ENCODE results near the gene PI16. TPM values are rescaled to one million over a fixed set of nuclear protein-coding genes. Genes with fewer than 3 reads are reported as not detected.

The PI16 gene
- total RNA-seq, 1 donor from 2014 or later: 4.1 TPM

DNA sequence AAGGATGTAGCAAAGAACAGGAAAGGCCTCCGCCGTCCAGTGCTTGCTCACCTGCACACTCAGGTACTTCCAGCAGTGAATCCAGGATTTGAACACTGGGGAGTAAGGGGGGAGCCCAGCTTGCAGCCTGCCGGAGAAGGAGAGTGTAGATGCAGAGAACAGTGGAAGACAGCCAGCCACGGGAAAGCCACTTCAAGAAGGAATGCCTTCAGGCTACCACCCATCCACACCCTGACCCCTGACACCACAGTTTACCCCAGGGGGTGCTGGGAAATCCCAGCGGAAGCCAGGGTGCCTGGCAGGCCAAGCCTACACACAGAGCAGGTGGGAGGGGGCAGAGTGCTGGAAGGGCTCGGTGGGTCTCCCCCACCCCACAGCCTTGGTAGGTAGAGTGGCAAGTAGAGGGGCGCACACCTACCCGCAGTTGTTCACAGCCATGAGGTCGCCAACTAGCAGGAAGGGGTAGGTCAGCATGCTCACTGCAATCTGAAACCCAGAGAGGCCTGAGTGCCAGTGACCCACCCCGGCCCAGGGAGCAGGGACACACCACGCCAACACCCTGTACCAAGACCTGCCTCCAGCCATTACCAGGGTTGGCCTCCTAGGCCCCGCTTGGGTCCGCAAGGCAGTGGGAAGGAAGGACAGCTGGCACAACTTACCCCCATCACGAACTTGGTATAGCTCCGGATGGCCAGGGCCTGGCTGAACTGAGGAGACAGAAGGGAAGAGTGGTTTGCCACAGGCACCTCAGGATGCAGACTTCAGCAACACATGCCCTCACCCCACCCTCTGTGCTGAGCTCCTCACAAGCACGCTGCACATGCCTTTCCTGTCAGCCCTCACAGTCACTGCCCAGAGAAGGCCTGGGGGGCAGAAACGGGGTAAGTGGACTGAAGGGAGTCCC lies 15.7 kb downstream of the PI16 start:
- intact Hi-C loops (cut with micrococcal nuclease): loop anchor here (10.0 kb wide), 1 partner anchor 75 kb away; no protein-coding TSS in a partner anchor
- no peak for ATAC-seq
- no peak for DNase-seq

DNA sequence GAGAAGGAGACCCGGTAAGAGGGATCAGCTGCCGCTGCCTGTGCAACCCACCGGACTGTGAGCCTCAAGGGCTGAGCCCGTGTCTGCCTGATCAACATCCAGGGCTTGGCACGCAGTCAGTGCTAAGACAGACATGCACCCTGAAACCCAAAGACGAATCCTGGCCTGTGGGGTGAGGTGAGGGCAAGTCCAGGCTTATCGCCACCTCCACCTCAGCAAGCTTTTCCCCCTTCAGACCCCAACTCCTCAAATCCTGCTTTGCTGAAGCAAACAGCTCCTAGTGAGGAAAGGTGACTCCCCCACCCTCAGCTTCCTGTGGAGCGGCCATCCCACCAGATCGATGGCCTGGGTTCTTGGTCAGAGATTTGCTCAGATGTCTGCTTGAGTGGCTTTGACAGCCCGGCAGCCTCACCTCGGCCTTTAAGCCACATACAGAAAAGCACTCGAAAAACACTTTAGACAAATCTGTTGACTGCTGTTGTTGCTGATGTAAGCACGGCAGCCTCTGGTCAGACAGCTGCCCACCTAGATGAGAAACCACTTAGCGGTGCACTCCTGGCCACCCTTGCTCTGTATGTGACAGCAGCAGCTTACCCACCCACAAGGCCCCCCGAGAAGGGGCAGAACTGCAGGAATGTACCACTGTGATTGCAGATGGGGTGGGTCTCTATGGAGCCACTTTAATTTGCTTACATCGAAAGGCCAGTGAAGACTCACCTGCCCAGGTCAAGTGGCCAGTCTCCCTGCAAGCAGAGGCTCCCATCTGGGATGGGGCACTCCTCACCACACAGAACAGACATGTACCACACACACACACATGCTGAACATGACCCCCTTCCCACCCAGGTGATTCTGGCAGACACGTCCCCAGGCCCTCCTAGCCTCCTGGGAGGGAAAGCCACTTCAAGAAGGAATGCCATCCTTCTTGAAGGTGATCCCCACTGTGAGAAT lies 16.6 kb downstream of the PI16 start:
- intact Hi-C loops (cut with micrococcal nuclease): loop anchor here (10.0 kb wide), 1 partner anchor 76 kb away; no protein-coding TSS in a partner anchor
- DNase-seq: peak; percentile 46
- ATAC-seq: no peak

DNA sequence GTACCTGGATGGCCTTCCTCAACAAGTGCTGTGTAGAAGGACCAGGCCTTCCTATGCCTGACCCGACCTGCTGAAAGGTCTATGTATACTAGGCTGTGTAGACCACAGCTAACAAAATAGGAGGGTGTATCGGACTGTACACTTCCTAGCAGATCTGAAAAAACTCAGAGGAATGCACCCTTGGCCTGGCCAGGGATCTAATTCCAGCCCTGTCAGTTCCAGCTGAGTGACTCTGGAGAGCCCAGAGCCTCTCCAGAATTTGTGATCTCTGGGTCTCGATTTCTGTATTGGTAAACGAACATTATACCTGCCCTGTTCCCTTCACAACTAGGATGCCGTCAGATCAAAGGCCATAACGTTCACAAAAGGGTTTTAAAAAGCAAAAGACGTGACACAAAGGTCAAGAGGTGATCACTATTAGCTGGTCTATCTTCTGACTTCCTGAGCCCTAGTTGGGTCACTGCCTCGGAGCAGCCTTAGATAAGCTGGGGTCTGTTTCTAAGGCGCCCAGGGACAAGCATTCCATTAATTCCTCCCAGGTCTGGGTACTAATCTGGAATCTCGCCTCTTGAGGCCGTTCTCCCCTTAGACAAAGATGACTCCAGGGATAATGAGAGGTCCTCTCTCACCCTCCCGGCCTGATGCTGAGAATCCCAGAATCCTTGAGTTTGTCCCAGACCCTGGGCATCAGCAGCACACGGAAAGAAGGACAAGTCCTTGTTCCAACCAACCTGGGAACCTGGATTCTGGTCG lies 17.6 kb downstream of the PI16 start:
- intact Hi-C loops (cut with micrococcal nuclease): loop anchor here (10.0 kb wide), 1 partner anchor 77 kb away; no protein-coding TSS in a partner anchor
- no peak for DNase-seq
- ATAC-seq: no peak

DNA sequence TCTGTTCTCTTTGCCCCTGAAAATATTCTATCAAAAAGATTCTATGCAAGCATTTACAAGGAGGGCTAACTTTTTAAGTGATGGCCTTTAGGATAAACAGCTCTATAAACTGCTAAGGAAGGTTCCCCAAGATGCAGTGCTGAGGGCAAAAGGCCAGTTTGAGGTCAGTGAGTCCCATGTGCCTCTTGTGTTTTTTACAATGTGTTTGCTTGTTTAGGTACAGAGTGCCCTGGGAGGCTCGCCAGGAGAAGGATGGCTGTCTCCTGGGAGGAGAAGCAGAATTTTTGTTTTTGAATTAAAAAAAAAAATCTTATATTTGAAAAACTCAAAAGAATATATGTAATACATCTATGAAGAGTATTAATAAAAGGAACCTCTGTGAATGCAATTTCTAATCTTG lies 18.7 kb downstream of the PI16 start:
- peak; percentile 69 for DNase-seq
- ATAC-seq: peak; percentile 32
- intact Hi-C loops (cut with micrococcal nuclease): loop anchor here (10.0 kb wide), 1 partner anchor 78 kb away; no protein-coding TSS in a partner anchor

DNA sequence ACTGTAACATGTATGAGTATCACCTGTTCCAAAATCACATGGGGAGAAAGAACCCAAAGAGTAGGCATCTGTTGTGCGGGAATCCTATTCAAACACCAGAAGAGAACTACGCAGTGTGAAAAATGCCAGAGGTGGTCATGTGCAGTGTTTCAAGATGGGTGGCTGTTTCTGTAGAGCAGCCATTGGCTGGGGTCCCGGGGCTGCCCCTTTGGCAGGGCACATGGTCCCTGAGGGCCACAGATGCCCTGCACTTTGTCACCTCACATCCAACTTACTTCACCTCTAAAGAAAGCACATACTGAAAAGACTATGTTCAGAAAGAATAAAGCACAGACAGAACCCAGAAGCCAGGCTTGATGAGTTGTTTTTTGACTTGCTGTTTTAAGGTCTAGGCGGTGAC lies 19.1 kb downstream of the PI16 start:
- DNase-seq: peak; percentile 87
- intact Hi-C loops (cut with micrococcal nuclease): loop anchor here (10.0 kb wide), 1 partner anchor 79 kb away; no protein-coding TSS in a partner anchor
- ATAC-seq: peak; percentile 71

DNA sequence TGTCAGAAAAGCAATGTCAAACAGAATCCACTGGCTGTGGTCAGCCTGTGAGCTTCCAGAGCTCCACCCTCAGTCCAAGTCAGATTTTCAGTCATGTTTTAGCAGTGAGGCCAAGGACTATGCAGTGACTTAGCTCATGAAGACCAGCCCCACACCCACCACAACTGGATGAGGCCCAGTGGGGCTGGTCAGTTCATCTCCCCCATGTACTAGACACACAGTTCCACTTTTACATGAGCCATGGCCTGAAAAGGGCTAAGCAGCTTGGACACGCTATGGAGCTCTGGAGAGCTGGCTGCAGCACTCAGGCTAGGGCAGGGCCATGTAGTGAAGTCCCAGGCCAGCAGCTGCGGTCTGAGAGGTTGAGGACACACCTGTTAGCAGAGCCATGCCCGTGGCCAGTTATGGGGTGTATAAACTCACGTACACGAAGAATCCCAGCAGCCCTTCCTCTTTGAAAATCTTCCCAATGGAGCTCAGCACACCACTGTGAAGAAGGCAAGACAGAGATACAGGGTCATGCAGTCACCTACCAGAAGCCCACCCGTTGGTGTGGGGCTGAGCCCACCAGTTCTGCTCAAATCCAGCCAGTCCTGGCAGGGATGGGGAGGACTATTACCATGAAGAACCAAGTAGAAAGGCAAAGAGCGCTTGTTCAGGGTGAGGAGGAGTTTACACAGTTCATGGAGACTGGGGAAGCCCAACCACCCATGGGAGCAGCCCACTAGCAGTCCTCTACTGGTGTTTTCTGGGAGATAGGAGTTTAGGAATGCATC lies 20.9 kb downstream of the PI16 start:
- DNase-seq (no peak), ATAC-seq (no peak)
- intact Hi-C loops (cut with micrococcal nuclease): loop anchor here (10.0 kb wide), 1 partner anchor 81 kb away; no protein-coding TSS in a partner anchor

DNA sequence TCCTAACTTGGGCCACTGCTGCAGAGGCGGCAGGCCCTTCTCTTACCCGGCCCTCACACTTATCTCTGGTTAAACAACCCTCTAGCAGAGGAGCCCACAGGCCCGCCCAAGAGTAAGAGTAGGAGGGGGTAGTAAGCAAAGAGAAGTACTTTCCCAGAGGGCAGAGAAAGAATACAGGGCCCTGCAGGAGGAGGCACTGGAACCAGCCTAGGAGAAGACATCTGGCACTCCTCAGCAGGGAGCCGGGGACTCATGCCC lies 21.4 kb downstream of the PI16 start:
- intact Hi-C loops (cut with micrococcal nuclease): loop anchor here (10.0 kb wide), 1 partner anchor 81 kb away; no protein-coding TSS in a partner anchor
- DNase-seq (no peak), ATAC-seq (no peak)

DNA sequence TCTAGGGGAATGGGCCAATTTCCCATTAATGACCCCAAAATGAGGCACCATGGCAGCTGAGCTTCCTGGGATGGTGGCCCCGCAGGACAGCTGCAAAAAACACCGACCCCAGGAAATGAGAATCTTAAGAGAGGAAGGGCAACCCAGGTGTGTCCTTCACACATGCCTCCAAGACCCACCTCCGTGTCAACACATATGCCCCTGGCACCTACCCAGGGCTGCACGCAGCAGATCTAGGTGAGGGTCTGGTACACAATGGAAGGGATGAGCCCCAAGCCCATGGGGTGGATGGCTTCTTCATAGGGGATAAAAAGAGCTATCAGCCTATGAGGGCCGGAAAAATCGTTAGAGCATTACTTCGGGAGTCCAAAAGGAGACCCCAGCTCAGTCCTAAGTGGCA lies 22.0 kb downstream of the PI16 start:
- intact Hi-C loops (cut with micrococcal nuclease): loop anchor here (10.0 kb wide), 1 partner anchor 82 kb away; no protein-coding TSS in a partner anchor
- no peak for ATAC-seq
- DNase-seq: no peak

DNA sequence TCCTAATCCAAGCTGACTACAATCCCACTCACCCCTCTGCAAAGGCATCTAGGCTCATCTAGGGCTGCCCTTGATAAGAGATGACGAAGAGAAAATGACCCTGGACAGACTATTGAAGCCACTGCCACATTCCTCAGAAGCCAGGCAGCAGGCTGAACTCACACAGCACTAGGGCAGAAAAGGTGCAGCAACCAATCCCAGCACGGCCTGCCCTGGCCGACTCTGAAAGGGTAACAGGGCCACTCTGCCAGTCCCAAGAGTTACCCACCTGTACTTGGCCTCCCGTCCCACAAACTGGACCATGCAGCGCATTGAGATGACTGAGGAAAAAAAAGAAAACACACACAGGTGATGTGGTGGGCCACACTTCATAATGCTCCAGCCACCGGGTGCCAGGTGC lies 22.4 kb downstream of the PI16 start:
- intact Hi-C loops (cut with micrococcal nuclease): loop anchor here (10.0 kb wide), 1 partner anchor 82 kb away; no protein-coding TSS in a partner anchor
- no peak for DNase-seq
- no peak for ATAC-seq

DNA sequence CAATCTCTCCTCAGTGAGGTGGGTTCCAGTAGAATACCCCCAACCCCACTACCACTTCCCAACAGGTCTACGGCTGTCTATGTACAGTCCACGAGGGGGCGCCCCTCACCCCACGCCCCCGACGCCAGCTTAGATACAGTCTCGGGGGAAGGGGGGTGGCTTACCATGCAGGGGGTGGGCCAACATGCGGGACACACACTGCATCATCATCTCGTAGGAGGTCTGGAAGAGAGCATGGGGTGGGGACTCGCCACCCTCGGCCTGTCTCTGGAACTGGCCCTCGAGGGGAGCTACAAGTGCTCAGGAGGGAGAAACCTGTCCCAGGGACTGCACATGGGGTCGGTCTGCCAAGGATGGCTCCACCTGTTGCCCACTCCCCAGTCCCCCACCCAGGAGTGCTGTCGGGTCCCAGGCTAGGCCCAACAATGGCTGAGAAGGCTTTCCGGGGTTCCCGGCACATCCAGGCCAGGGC lies 23.0 kb downstream of the PI16 start:
- DNase-seq: no peak
- intact Hi-C loops (cut with micrococcal nuclease): loop anchor here (10.0 kb wide), 1 partner anchor 83 kb away; no protein-coding TSS in a partner anchor
- no peak for ATAC-seq

DNA sequence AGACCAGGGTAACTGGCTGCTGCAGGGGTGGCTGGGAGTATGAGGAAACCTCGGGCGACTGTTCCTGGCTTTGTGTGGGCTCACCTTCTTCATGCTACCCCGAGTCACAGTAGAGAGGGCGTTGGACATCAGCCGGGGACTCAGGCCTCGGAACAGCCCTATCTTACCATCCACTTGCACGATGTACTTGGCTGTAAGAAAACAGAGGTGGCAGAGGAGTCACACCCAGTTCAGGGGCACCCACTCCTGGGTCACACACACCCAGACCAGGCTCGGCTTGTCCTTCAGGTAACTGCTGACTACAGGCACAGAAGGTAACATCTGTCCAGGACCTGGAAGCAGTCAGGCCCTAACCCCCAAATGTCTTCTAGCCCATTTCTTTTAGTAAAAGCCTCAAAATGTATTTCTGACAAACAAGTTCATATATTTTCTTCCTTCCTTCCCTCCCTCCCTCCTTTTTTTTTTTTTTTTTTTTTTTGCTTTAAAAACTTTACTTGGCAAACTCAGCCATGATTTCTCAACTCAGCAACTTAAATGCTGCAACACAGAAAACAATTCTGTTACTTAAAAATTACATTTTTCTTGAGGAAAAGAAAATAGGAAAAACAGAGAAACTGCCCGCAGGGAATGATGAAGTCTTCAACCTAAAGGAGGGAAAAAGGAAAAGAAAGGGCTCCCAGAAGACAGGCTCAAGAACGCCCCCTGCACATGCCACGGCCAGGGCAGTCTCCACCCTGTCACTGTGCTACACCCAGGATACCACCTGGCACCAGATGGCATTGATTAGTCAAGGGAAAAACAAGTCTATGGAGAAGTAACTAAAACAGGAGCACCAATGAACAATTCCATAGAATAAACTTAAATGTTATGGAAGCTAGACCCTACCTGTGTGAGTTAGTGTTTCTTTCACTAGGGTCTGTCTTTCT lies 24.1 kb downstream of the PI16 start:
- DNase-seq (no peak), ATAC-seq (peak; percentile 10)

DNA sequence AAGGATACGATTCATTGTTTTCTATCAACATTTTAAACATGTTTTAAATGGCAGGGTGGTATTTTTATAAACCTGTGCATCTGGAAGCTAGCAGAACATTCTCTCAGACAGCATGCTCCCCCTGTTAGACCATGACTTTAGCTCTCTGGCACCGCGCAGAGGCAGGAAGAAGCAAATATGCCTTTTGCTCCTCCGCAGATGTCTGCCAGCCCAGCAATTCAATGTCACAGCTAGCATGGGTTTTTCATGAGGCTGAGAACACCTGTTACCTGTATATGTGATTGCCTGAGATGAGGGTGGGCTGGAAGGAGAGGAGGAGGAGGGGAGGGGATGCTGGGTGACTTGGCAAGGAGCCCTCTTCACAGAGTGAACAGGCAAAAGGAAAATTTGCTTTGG lies 24.8 kb downstream of the PI16 start:
- ATAC-seq (peak; percentile 75), DNase-seq (peak; percentile 68)
- intact Hi-C loops (cut with micrococcal nuclease): loop anchor here (10.0 kb wide), 1 partner anchor 85 kb away; no protein-coding TSS in a partner anchor

More for the DNA sequence above, 24.1 kb downstream of the PI16 start:
- intact Hi-C loops (cut with micrococcal nuclease): loop anchor here (10.0 kb wide), 1 partner anchor 84 kb away; no protein-coding TSS in a partner anchor

DNA sequence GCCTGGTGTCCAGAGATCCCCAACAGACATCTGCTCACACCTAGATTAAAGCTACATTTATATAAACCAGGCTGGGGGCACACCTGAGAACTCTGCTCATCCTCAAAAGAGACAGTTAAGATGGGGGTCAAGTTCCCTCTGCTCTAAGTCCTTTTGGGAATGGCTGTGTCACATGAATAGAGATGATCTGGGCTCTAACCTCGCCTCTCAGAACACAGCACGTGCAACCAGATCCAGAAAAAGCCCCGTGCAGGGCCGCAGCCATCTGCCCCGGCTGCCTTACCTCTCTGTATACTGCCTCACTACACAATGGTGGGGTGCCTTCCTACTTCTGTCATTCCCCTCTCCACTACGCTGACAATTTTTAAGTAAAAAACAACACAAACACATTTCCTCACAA lies 25.6 kb downstream of the PI16 start:
- ATAC-seq (peak; percentile 11), DNase-seq (no peak)
- intact Hi-C loops (cut with micrococcal nuclease): no loop called here

DNA sequence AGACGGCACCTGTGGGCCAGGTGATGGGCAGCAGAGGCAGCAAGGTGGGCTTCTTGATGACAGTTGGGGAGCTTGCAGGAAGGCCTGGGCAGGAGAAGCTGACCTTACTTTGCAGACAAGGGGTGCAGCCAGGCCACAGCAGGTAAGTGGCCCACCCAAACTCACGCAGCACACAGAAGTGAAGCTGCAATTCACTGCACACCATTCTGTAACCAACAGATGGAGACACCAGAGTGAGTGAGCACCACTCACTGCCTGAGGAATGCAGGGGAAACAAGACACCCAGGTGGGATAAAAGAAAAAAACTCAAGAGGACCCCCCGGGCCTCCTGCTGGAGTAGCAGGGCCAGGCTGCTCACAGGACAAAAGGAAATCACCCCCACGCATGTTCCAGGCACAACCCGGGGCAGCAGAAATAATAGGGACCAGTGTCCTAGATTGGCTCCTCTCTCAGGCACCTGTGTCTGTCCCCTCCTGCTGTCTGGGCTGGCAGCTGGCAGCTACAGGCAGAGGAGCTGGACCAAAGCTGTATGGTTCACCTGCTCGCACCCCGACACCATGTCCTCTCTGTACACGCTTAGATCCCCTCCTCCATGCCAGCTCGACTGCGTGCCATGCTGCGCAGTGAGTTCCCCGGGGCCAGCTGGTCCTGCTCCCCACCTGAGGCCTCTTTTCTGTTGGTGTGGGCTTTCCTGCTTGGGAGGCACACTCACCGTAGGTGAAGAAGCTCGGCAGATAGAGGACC lies 26.5 kb downstream of the PI16 start:
- intact Hi-C loops (cut with micrococcal nuclease): no loop called here
- DNase-seq: no peak
- ATAC-seq: no peak

DNA sequence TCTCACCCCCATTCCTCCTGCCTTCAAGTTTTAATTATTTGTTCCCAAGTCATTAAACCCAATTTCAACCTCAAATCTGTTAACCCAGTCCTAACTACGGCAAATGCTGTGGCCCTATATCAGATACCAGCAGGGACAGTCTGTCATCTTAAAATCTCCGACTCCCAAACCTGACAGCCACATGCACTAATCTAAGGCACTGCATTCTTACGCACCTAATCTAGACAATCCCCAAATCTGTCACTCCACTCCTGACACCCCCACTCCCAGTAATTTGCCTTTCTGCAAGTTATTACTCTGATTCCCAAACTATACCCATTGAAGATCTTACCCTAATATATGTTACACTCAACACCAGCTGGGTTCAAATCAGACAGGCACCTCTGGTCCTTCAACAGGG lies 29.0 kb downstream of the PI16 start:
- ATAC-seq (no peak), DNase-seq (no peak)
- intact Hi-C loops (cut with micrococcal nuclease): no loop called here
